ENCODE measurements around the gene GLIS1.

- TF ChIP-seq CTCF (IDR thresholded peaks at IDR 0.05; ENCODE audit: low read depth, low read length) (no peak), POLR2A (IDR thresholded peaks at IDR 0.05; ENCODE audit: extremely low read depth, insufficient read length) (no peak), MAX (IDR thresholded peaks at IDR 0.05; ENCODE audit: low read depth, low read length) (no peak)
Observed at GRCh38 chr1:53483656-53484055, 255.3 kb downstream of the GLIS1 start.

Measured in NB4 (cell line).